Measurements from ENCODE around the gene AMZ2.

GRCh38 chr17:68204736-68205135 lies 43.1 kb upstream of the AMZ2 start:
- TF ChIP-seq CTCF (IDR thresholded peaks at IDR 0.05) (no peak), POLR2A (IDR thresholded peaks at IDR 0.05) (no peak)

Data from testis (tissue), 2 donors.